NCI-H446 (cell line): ENCODE data around the gene LRIT2.
"Not testable (repeated sequence)": the region's sequence is repeated elsewhere in the genome, so short reads cannot be mapped to it uniquely, and the experiment has no call there.

ENCODE experiments used
- DNase-seq, 2 experiments: peaks; one replicate each; lab custom pipeline; 2025; lab: John Stamatoyannopoulos, UW

Gene LRIT2

GRCh38 chr10:84184517-84184916 is 40.8 kb downstream of the LRIT2 start:
- DNase-seq, result no peak

- DNase-seq, result no peak
These were observed 43.7 kb downstream of the LRIT2 start for GRCh38 chr10:84181631-84182030.

- DNase-seq, result not testable (repeated sequence)
These were observed 45.0 kb downstream of the LRIT2 start for GRCh38 chr10:84180386-84180785.

GRCh38 chr10:84179059-84179710 is 46.2 kb downstream of the LRIT2 start:
- peak; percentile 83 to 96 for DNase-seq

- no peak for DNase-seq
These were observed 47.2 kb downstream of the LRIT2 start for GRCh38 chr10:84178160-84178609.

GRCh38 chr10:84177541-84178141 is 47.7 kb downstream of the LRIT2 start:
- DNase-seq, result no peak

GRCh38 chr10:84176836-84177474 is 48.4 kb downstream of the LRIT2 start:
- DNase-seq, result no peak

GRCh38 chr10:84176351-84176750 is 49.0 kb downstream of the LRIT2 start:
- DNase-seq, result no peak

GRCh38 chr10:84175436-84175835 is 49.9 kb downstream of the LRIT2 start:
- DNase-seq, result no peak

- no peak for DNase-seq
These were observed 51.8 kb downstream of the LRIT2 start, which contains the start of gene GPR15LG for GRCh38 chr10:84173501-84173929. Gene GPR15LG (plus strand): TSS chr10:84173801. CDS start chr10:84173852, 51 bp downstream.

GRCh38 chr10:84172467-84173356 is 52.6 kb downstream of the LRIT2 start:
- no peak for DNase-seq

GRCh38 chr10:84171700-84172466 is 53.5 kb downstream of the LRIT2 start:
- DNase-seq, result not testable (repeated sequence)

GRCh38 chr10:84171237-84171636 is 54.1 kb downstream of the LRIT2 start:
- DNase-seq, result not testable (repeated sequence)
